Activated CD8-positive, alpha-beta T cell treated with anti-CD3 and anti-CD28 coated beads for 36 hours (primary cell): Measurements from ENCODE around the gene MEF2B. TPM values are rescaled to one million over a fixed set of nuclear protein-coding genes. Genes with fewer than 3 reads are reported as not detected.

Experiments
- ATAC-seq: fragments of 200-7000 bp; cut with Tn5 transposase; one replicate; pipeline ENCODE4 v1.10.0; 2021; ENCODE audit warnings: mild to moderate bottlenecking, moderate library complexity
- CTCF ChIA-PET: fragments of 350-600 bp; sonication (Branson Sonifier 250); formaldehyde crosslinking; loops from one replicate; lab custom pipeline; 2021; ENCODE audit warnings: antibody characterized with exemption; lab: Charles Lee
- POLR2A ChIA-PET: fragments of 350-600 bp; sonication (Branson Sonifier 250); formaldehyde crosslinking; loops from one replicate; lab custom pipeline; 2021; ENCODE audit warnings: antibody characterized with exemption; lab: Charles Lee
- DNase-seq: peaks from one replicate; pipeline ENCODE4 v3.0.0-alpha.2; 2020
- H3K27ac Mint-ChIP-seq: one replicate; pipeline ENCODE4 v1.8.0; 2021; ENCODE audit warnings: mild to moderate bottlenecking, mixed read lengths
- H3K27me3 Mint-ChIP-seq: one replicate; pipeline ENCODE4 v1.8.0; 2021; ENCODE audit warnings: mixed read lengths
- H3K36me3 Mint-ChIP-seq: one replicate; pipeline ENCODE4 v1.8.0; 2021; ENCODE audit warnings: low read depth, mixed read lengths
- H3K4me1 Mint-ChIP-seq: one replicate; pipeline ENCODE4 v1.8.0; 2021; ENCODE audit warnings: low read depth, mixed read lengths
- H3K4me3 Mint-ChIP-seq: one replicate; pipeline ENCODE4 v1.8.0; 2021; ENCODE audit warnings: mild to moderate bottlenecking, moderate library complexity, mixed read lengths
- H3K9me3 Mint-ChIP-seq: one replicate; pipeline ENCODE4 v1.8.0; 2021; ENCODE audit warnings: mixed read lengths
- CTCF ChIP-seq: fragments of 200-600 bp; IDR thresholded peaks from one replicate; pipeline ENCODE4 v1.8.0; 2022; ENCODE audit warnings: antibody characterized with exemption, mild to moderate bottlenecking
- intact Hi-C: fragments of 100-400 bp; cut with micrococcal nuclease; formaldehyde crosslinking; loops from one replicate; pipeline ENCODE4 v1.10.0; 2022
- total RNA-seq, 2 experiments: library from RNA; stranded (reverse); gene quantifications; one replicate each; pipeline ENCODE4 v1.2.3, GENCODE V29; 2021

Gene MEF2B
- total RNA-seq, 2 experiments from 2014 or later = 1.4 to 2.6 TPM

- H3K9me3 Mint-ChIP-seq = peaks cover 6% of the 10 kb centered on the region
- peaks cover 20% of the 10 kb centered on the region for H3K36me3 Mint-ChIP-seq
- no peaks in the 10 kb centered on the region for H3K27me3 Mint-ChIP-seq
- no peak for TF ChIP-seq CTCF
- POLR2A ChIA-PET = no interaction called here
- intact Hi-C loops = no loop called here
- ATAC-seq (no peak), DNase-seq (no peak)
- H3K27ac Mint-ChIP-seq = no peak overlapping the region
- CTCF ChIA-PET = interaction anchor here (4.1 kb wide), 1 partner anchor 12 kb away, joined by 23 read pairs; no protein-coding TSS in a partner anchor
- H3K4me1 Mint-ChIP-seq = peaks cover 25% of the 10 kb centered on the region
- H3K4me3 Mint-ChIP-seq = no peak overlapping the region
These were observed 16.7 kb upstream of the MEF2B start for GRCh38 chr19:19186742-19187141.

- ATAC-seq (peak; percentile 92), DNase-seq (peak; percentile 64)
- peaks cover 25% of the 10 kb centered on the region for H3K4me1 Mint-ChIP-seq
- H3K36me3 Mint-ChIP-seq = peaks cover 23% of the 10 kb centered on the region
- intact Hi-C loops = no loop called here
- H3K4me3 Mint-ChIP-seq = no peak overlapping the region
- H3K27me3 Mint-ChIP-seq = no peaks in the 10 kb centered on the region
- POLR2A ChIA-PET = no interaction called here
- no peak overlapping the region for H3K27ac Mint-ChIP-seq
- CTCF ChIA-PET = interaction anchor here (1.0 to 4.1 kb wide), 4 partner anchors 11 to 40 kb away, joined by 3 to 23 read pairs (median 6); partner anchors contain the start of gene NR2C2AP
- peak; percentile 63 for TF ChIP-seq CTCF
- peaks cover 6% of the 10 kb centered on the region for H3K9me3 Mint-ChIP-seq
These were observed 16.0 kb upstream of the MEF2B start for GRCh38 chr19:19185853-19186740.

- H3K4me3 Mint-ChIP-seq = no peak overlapping the region
- no peak for TF ChIP-seq CTCF
- ChIA-PET CTCF (no interaction called here), POLR2A (no interaction called here)
- no peaks in the 10 kb centered on the region for H3K27me3 Mint-ChIP-seq
- peaks cover 2% of the 10 kb centered on the region for H3K9me3 Mint-ChIP-seq
- no peak overlapping the region for H3K27ac Mint-ChIP-seq
- peaks cover 6% of the 10 kb centered on the region for H3K4me1 Mint-ChIP-seq
- no peak for DNase-seq
- no peak for ATAC-seq
- intact Hi-C loops = no loop called here
- H3K36me3 Mint-ChIP-seq = peaks cover 24% of the 10 kb centered on the region
These were observed 11.5 kb upstream of the MEF2B start for GRCh38 chr19:19181488-19181998.

GRCh38 chr19:19179548-19180441 is 9.7 kb upstream of the MEF2B start:
- Mint-ChIP-seq H3K4me1 (no peaks in the 10 kb centered on the region), H3K36me3 (peaks cover 17% of the 10 kb centered on the region), H3K9me3 (no peaks in the 10 kb centered on the region), H3K27me3 (no peaks in the 10 kb centered on the region), H3K4me3 (no peak overlapping the region), H3K27ac (no peak overlapping the region)
- DNase-seq (no peak), ATAC-seq (no peak)
- POLR2A ChIA-PET = no interaction called here
- TF ChIP-seq CTCF = no peak
- CTCF ChIA-PET = no interaction called here
- intact Hi-C loops = no loop called here
